ENCODE measurements around the gene GPAT3. TPM values are rescaled to one million over a fixed set of nuclear protein-coding genes. Genes with fewer than 3 reads are reported as not detected.

GPAT3 gene
- polyA plus RNA-seq, 4 donors: 12.9 to 22.4 (median 18.6) TPM

GRCh38 chr4:83646538-83647239 is 110.8 kb downstream of the GPAT3 start:
- FAIRE-seq (no peak), DNase-seq (no peak)
- Histone ChIP-seq H3K9me3 (ENCODE audit: control insufficient read depth in 2 of 2, insufficient read depth in 1 of 2, low read depth in 1 of 2, low read length in 1 of 2) (no peaks in the 10 kb centered on the region), H3K36me3 (ENCODE audit: control insufficient read depth in 3 of 3, insufficient read depth in 2 of 3, low read depth in 1 of 3, low read length in 3 of 3) (no peaks in the 10 kb centered on the region), H3K27me3 (ENCODE audit: control insufficient read depth in 3 of 3, insufficient read depth in 3 of 3, low read length in 3 of 3) (peaks cover 0 to 8% (median 0%) of the 10 kb centered on the region in 3 donors), H3K4me3 (ENCODE audit: low read depth in 1 of 3, low read length in 3 of 3) (no peak overlapping the region), H3K4me1 (ENCODE audit: control insufficient read depth in 3 of 3, insufficient read depth in 2 of 3, low read depth in 1 of 3, low read length in 2 of 3) (no peaks in the 10 kb centered on the region), H3K27ac (ENCODE audit: low read depth in 1 of 3, low read length in 2 of 3) (no peak overlapping the region)
- WGBS, 3 donors: 54 to 63% (median 57%) methylated on average over 7 of the region's 7 CpGs

GRCh38 chr4:83651846-83652245 is 115.9 kb downstream of the GPAT3 start:
- Histone ChIP-seq H3K4me3 (ENCODE audit: low read depth in 1 of 3, low read length in 3 of 3) (no peak overlapping the region), H3K36me3 (ENCODE audit: control insufficient read depth in 3 of 3, insufficient read depth in 2 of 3, low read depth in 1 of 3, low read length in 3 of 3) (no peaks in the 10 kb centered on the region), H3K4me1 (ENCODE audit: control insufficient read depth in 3 of 3, insufficient read depth in 2 of 3, low read depth in 1 of 3, low read length in 2 of 3) (no peaks in the 10 kb centered on the region), H3K27me3 (ENCODE audit: control insufficient read depth in 3 of 3, insufficient read depth in 3 of 3, low read length in 3 of 3) (peaks cover 0 to 4% (median 0%) of the 10 kb centered on the region in 3 donors), H3K9me3 (ENCODE audit: control insufficient read depth in 2 of 2, insufficient read depth in 1 of 2, low read depth in 1 of 2, low read length in 1 of 2) (no peaks in the 10 kb centered on the region), H3K27ac (ENCODE audit: low read depth in 1 of 3, low read length in 2 of 3) (no peak overlapping the region)
- 81 to 83% (median 82%) methylated on average over 4 of the region's 4 CpGs for WGBS, 3 donors
- DNase-seq (no peak), FAIRE-seq (no peak)

Other genes starting within 250 kb of the GPAT3 start
- gene HPSE, start 201.3 kb upstream of the GPAT3 start, polyA plus RNA-seq: 1 to 10 TPM in 3 of 4 donors, under 1 TPM in 1; 0.45 to 2.5 (median 1.7) TPM
- gene HELQ, start 80.3 kb upstream of the GPAT3 start, polyA plus RNA-seq: 10 to 100 TPM in 1 of 4 donors, 1 to 10 TPM in 3; 4.9 to 13.0 (median 6.6) TPM
- gene MRPS18C, start 80.0 kb upstream of the GPAT3 start, polyA plus RNA-seq: 10 to 100 TPM; 29.5 to 43.8 (median 33.2) TPM
- gene ABRAXAS1, start 51.0 kb upstream of the GPAT3 start, polyA plus RNA-seq: 10 to 100 TPM in 1 of 4 donors, 1 to 10 TPM in 3; 3.4 to 16.6 (median 5.1) TPM

All from small intestine (tissue), 7 donors.